ENCODE measurements around the gene SHKBP1. TPM values are rescaled to one million over a fixed set of nuclear protein-coding genes. Genes with fewer than 3 reads are reported as not detected.

SHKBP1 gene
- total RNA-seq, 4 donors from 2014 or later, result 29.0 to 48.4 (median 34.8) TPM

GRCh38 chr19:40534148-40534547, 42.5 kb upstream of the SHKBP1 start:
- TF ChIP-seq, protein P1, sequence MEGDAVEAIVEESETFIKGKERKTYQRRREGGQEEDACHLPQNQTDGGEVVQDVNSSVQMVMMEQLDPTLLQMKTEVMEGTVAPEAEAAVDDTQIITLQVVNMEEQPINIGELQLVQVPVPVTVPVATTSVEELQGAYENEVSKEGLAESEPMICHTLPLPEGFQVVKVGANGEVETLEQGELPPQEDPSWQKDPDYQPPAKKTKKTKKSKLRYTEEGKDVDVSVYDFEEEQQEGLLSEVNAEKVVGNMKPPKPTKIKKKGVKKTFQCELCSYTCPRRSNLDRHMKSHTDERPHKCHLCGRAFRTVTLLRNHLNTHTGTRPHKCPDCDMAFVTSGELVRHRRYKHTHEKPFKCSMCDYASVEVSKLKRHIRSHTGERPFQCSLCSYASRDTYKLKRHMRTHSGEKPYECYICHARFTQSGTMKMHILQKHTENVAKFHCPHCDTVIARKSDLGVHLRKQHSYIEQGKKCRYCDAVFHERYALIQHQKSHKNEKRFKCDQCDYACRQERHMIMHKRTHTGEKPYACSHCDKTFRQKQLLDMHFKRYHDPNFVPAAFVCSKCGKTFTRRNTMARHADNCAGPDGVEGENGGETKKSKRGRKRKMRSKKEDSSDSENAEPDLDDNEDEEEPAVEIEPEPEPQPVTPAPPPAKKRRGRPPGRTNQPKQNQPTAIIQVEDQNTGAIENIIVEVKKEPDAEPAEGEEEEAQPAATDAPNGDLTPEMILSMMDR (IDR thresholded peaks at IDR 0.05; ENCODE audit: low read depth), result no peak

- TF ChIP-seq, protein P1 (IDR thresholded peaks at IDR 0.05; ENCODE audit: low read depth), result no peak
These were observed 37.6 kb upstream of the SHKBP1 start for GRCh38 chr19:40539070-40539469.

- TF ChIP-seq, protein P1 (IDR thresholded peaks at IDR 0.05; ENCODE audit: low read depth), result no peak
These were observed 34.3 kb upstream of the SHKBP1 start for GRCh38 chr19:40542202-40542859.

DNA sequence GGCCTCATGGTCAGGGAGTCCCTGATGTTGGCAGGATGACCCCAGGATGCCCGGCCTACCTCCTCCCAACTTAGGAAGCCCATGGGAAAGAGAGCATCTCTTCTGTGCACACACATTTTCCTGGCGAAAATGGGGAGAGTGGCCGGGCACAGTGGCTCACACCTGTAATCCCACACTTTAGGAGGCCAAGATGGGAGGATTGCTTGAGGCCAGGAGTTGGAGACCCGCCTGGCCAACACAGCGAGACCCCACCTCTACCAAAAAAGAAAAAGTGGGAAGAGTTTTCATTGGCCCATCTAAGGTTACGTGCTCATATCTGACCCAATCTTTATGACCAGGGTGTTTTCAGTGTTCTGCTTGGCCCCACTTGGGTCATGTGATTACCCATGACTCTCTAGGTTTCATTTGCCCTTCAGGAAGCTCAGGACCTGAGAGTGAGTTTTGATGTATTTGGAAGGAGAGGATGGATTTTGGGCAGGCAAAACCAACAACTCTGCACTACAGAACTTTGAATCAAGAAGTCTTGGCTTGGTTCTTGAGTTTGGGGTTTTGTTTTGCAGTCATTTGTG, 33.6 kb upstream of the SHKBP1 start:
- TF ChIP-seq, protein P1 (IDR thresholded peaks at IDR 0.05; ENCODE audit: low read depth), result no peak

- TF ChIP-seq, protein P1 (IDR thresholded peaks at IDR 0.05; ENCODE audit: low read depth), result no peak
These were observed 28.8 kb upstream of the SHKBP1 start for GRCh38 chr19:40547836-40548235.

DNA sequence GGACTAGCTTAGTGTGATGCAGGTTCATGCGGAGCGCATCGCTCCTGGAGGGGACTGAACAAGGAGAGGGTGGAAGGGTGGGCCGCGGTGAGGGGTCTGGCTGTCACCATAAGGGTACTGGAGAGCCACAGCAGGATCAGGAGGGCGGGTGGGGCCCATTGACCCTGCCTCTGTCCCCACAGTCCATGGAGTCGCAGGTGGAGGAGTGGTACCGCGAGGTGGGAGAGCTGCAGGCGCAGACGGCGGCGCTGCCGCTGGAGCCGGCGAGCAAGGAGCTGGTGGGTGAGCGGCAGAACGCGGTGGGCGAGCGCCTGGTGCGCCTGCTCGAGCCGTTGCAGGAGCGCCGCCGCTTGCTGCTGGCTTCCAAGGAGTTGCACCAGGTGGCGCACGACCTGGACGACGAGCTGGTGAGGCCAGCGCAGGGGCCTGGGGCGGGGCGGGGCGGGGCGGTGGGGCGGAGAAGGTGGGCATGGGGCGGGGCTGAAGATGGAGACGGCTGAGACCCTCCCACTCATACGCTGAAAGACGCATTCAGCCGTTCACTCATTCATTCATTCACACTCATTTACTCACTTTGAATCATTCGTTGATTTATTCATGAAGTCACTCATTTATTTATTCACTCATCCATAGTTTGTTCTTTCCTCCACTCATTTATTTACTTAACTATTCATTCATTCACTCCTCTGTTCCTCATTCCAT, 27.5 kb upstream of the SHKBP1 start:
- TF ChIP-seq, protein P1 (IDR thresholded peaks at IDR 0.05; ENCODE audit: low read depth), result no peak

DNA sequence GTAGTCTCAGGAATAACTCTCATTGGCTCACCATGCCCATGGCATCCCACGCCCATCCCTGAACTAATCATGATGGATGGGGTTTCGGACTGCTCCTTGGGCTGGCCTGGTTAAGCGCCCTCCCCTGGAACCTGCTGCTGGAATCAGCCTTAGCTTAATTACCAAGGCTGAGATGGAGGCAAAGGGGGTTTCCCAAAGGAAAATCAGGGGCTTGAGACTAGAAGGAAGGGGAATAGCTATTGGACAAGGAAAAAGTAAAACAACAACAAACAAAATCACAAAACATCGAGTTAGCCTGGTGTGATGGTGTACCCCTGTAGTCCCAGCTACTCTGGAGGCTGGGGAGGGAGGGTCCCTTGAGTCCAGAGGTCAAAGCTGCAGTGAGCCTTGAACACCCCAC, 25.7 kb upstream of the SHKBP1 start:
- TF ChIP-seq, protein P1 (IDR thresholded peaks at IDR 0.05; ENCODE audit: low read depth), result no peak
